ENCODE data around the gene CNKSR3.

CNKSR3 gene

GRCh38 chr6:154356113-154356512, 154.4 kb downstream of the CNKSR3 start:
- DNase-seq (ENCODE audit: low read depth): no peak
- H3K4me3 ChIP-seq (ENCODE audit: low read length): no peak overlapping the region
- TF ChIP-seq, protein P1, sequence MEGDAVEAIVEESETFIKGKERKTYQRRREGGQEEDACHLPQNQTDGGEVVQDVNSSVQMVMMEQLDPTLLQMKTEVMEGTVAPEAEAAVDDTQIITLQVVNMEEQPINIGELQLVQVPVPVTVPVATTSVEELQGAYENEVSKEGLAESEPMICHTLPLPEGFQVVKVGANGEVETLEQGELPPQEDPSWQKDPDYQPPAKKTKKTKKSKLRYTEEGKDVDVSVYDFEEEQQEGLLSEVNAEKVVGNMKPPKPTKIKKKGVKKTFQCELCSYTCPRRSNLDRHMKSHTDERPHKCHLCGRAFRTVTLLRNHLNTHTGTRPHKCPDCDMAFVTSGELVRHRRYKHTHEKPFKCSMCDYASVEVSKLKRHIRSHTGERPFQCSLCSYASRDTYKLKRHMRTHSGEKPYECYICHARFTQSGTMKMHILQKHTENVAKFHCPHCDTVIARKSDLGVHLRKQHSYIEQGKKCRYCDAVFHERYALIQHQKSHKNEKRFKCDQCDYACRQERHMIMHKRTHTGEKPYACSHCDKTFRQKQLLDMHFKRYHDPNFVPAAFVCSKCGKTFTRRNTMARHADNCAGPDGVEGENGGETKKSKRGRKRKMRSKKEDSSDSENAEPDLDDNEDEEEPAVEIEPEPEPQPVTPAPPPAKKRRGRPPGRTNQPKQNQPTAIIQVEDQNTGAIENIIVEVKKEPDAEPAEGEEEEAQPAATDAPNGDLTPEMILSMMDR (conservative IDR thresholded peaks at IDR 0.05; ENCODE audit: low read length): no peak

DNA sequence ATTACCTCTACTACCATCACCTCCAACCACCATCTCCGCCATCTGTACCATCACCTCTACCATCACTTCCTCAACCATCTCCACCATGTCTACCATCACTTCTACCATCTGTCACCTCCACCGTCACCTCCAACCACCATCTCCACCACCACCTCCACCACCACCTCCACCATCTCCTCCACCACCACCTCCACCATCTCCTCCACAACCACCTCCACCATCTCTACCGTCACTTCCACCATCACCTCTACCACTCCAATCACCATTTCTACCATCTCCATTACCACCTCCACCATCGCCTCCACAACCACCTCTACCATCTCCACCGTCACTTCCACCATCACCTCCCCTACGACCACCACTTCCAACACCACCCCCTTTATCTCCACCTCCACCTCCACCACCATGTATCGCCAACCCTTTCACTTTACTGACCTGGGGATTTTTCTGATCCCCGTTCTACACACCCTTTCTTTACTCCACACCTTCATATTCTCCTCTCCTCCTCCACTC, 156.2 kb downstream of the CNKSR3 start:
- no peak for DNase-seq (ENCODE audit: low read depth)
- TF ChIP-seq, protein P1 (conservative IDR thresholded peaks at IDR 0.05; ENCODE audit: low read length): no peak
- no peak overlapping the region for H3K4me3 ChIP-seq (ENCODE audit: low read length)

DNA sequence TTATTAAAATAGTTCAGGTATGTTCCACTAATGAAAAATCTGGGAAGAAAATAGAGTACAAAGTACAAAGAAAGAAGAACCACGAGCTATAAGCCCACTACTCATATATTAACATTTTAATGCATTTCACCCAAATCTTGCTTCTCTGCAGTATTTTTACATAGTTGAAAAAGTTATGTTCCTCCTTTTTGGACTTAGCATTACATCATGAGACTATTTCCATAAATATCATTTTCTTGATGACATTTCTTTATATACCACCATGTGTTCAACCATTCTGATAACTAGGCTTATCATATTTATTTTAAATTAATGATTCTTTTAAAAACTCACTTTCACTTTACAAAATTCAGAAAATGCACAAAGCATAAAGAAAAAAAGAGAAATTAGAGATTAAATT, 156.9 kb downstream of the CNKSR3 start:
- TF ChIP-seq, protein P1 (conservative IDR thresholded peaks at IDR 0.05; ENCODE audit: low read length): no peak
- H3K4me3 ChIP-seq (ENCODE audit: low read length): no peak overlapping the region
- DNase-seq (ENCODE audit: low read depth): no peak

GRCh38 chr6:154352898-154353585, 157.4 kb downstream of the CNKSR3 start:
- no peak overlapping the region for H3K4me3 ChIP-seq (ENCODE audit: low read length)
- no peak for DNase-seq (ENCODE audit: low read depth)
- TF ChIP-seq, protein P1 (conservative IDR thresholded peaks at IDR 0.05; ENCODE audit: low read length): no peak

DNA sequence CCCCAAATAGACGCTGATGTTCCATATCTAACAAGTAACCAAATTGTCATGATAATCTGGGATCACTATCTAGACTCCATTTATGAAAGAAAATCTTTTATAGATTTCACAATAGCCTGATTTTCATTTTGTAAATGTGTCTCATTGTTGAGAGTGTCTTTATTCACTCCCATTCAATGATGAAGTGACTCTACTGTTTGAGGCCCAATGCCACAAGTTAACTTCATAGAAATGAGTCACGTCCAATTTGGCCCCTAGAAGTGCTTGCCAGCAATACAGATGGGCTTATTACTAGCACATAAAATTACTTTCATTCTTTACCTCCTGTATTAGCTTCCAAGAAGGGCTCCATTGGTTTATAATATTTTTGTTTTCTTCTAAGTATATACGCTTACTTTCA, 160.2 kb downstream of the CNKSR3 start:
- no peak overlapping the region for H3K4me3 ChIP-seq (ENCODE audit: low read length)
- TF ChIP-seq, protein P1 (conservative IDR thresholded peaks at IDR 0.05; ENCODE audit: low read length): no peak
- no peak for DNase-seq (ENCODE audit: low read depth)

DNA sequence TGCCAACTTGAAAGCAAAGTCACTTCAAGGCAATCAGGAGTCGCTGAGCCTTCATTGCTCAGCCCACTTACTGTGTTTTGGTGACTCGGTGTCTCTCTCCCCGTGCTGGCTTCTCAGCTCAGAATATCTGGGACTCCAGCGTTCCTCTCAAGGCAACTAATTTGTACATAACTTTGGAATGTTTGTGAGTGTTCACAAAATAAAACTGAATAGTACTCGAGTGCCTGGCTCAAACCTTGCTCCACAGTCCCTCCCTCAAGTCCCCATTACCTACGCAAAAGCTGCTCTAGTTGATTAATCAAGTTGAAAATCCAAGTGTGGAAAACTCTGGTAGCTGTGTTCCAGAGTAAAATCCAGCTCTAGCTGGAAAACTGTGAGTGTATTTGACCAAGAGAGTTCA, 162.5 kb downstream of the CNKSR3 start:
- DNase-seq (ENCODE audit: low read depth): no peak
- TF ChIP-seq, protein P1 (conservative IDR thresholded peaks at IDR 0.05; ENCODE audit: low read length): no peak
- no peak overlapping the region for H3K4me3 ChIP-seq (ENCODE audit: low read length)

GRCh38 chr6:154345811-154346210, 164.7 kb downstream of the CNKSR3 start:
- no peak for DNase-seq (ENCODE audit: low read depth)
- H3K4me3 ChIP-seq (ENCODE audit: low read length): no peak overlapping the region
- TF ChIP-seq, protein P1 (conservative IDR thresholded peaks at IDR 0.05; ENCODE audit: low read length): no peak

Measured in AG10803 (cell line).